Activated CD8-positive, alpha-beta memory T cell treated with anti-CD3 and anti-CD28 coated beads, Interleukin-2, amount 50 U/mL, for 48 hours (primary cell): ENCODE results near the gene TOMM40L.
A peak's percentile ranks its signal among the peaks of the same experiment; 100 is the strongest.

ENCODE experiments used
- DNase-seq: peaks from one replicate; pipeline ENCODE4 v3.0.0-alpha.2; 2020

TOMM40L gene

GRCh38 chr1:161258439-161259344, 32.8 kb downstream of the TOMM40L start, which contains the start of gene PCP4L1:
Gene PCP4L1 (plus strand): TSS chr1:161258745. CDS start chr1:161258975, 230 bp downstream.
- DNase-seq: peak; percentile 73

GRCh38 chr1:161259345-161259702, 33.5 kb downstream of the TOMM40L start:
- no peak for DNase-seq

GRCh38 chr1:161259765-161260164, 33.9 kb downstream of the TOMM40L start:
- DNase-seq: no peak

GRCh38 chr1:161260376-161261260, 34.8 kb downstream of the TOMM40L start:
- no peak for DNase-seq

- DNase-seq: no peak
These were observed 35.7 kb downstream of the TOMM40L start for GRCh38 chr1:161261261-161262235.

GRCh38 chr1:161265305-161265704, 39.4 kb downstream of the TOMM40L start:
- no peak for DNase-seq

- no peak for DNase-seq
These were observed 40.3 kb downstream of the TOMM40L start for GRCh38 chr1:161266202-161266601.

GRCh38 chr1:161266836-161267235, 41.0 kb downstream of the TOMM40L start:
- DNase-seq: no peak

- DNase-seq: no peak
These were observed 41.5 kb downstream of the TOMM40L start for GRCh38 chr1:161267321-161267720.

- no peak for DNase-seq
These were observed 47.5 kb downstream of the TOMM40L start for GRCh38 chr1:161273402-161273801.

- DNase-seq: no peak
These were observed 49.0 kb downstream of the TOMM40L start for GRCh38 chr1:161274874-161275273.
